KMS-11 (cell line): ENCODE measurements around the gene ISG20L2.

ENCODE experiments used
- H2AFZ ChIP-seq: fragments of 200-600 bp; sonication (generic); 2 replicates; pipeline ENCODE4 v1.6.1; 2016; ENCODE audit warnings: antibody characterized with exemption, mixed run types, low read depth
- H3K27ac ChIP-seq: fragments of 200-600 bp; sonication (generic); 2 replicates; pipeline ENCODE4 v1.6.1; 2016; ENCODE audit warnings: mild to moderate bottlenecking, mixed run types
- H3K27me3 ChIP-seq: fragments of 200-600 bp; sonication (generic); 2 replicates; pipeline ENCODE4 v1.6.1; 2017; ENCODE audit warnings: mild to moderate bottlenecking, low read depth, mixed run types, moderate library complexity; ENCODE audit not compliant: insufficient read depth
- H3K36me3 ChIP-seq: fragments of 200-600 bp; sonication (generic); 2 replicates; pipeline ENCODE4 v1.6.1; 2017; ENCODE audit warnings: mild to moderate bottlenecking, mixed run types; ENCODE audit not compliant: insufficient read depth
- H3K4me1 ChIP-seq: fragments of 200-600 bp; sonication (generic); 2 replicates; pipeline ENCODE4 v1.6.1; 2016; ENCODE audit warnings: mild to moderate bottlenecking, low read depth, mixed run types; ENCODE audit not compliant: poor library complexity, severe bottlenecking
- H3K4me2 ChIP-seq: fragments of 200-600 bp; sonication (generic); 2 replicates; pipeline ENCODE4 v1.7.0; 2016; ENCODE audit warnings: mild to moderate bottlenecking, mixed run types
- H3K4me3 ChIP-seq: fragments of 200-600 bp; sonication (generic); IDR thresholded peaks from 2 replicates; pipeline ENCODE4 v1.6.1; 2017; ENCODE audit warnings: low read depth, low read length, mixed read lengths; ENCODE audit not compliant: insufficient read depth
- H3K79me2 ChIP-seq: fragments of 200-600 bp; sonication (generic); 2 replicates; pipeline ENCODE4 v1.6.1; 2016; ENCODE audit warnings: low read depth, mixed run types; ENCODE audit not compliant: insufficient read depth
- H3K9ac ChIP-seq: fragments of 200-600 bp; sonication (generic); 2 replicates; pipeline ENCODE4 v1.6.1; 2016; ENCODE audit warnings: mild to moderate bottlenecking, mixed run types
- H4K20me1 ChIP-seq: fragments of 200-600 bp; sonication (generic); 2 replicates; pipeline ENCODE4 v1.6.1; 2016; ENCODE audit warnings: mild to moderate bottlenecking, mixed run types; ENCODE audit not compliant: insufficient read depth
- CTCF ChIP-seq: fragments of 200-600 bp; sonication (generic); conservative IDR thresholded peaks from 2 replicates; pipeline ENCODE4 v1.6.1; 2017; ENCODE audit warnings: low read depth, mild to moderate bottlenecking, antibody characterized with exemption, low read length, moderate library complexity, mixed read lengths

The ISG20L2 gene

GRCh38 chr1:156727492-156727891, 1.1 kb downstream of the ISG20L2 start:
- H3K27me3 ChIP-seq, result no peaks in the 10 kb centered on the region
- H3K36me3 ChIP-seq, result peaks cover 19% of the 10 kb centered on the region; the same call in 1 of the 2 replicates
- TF ChIP-seq CTCF, result no peak
- peak overlapping the region; percentile 66 for H3K9ac ChIP-seq
- peaks cover 49% of the 10 kb centered on the region for H3K4me1 ChIP-seq
- H3K79me2 ChIP-seq, result peaks cover 69% of the 10 kb centered on the region
- peak overlapping the region; percentile 55; the same call in 1 of the 2 replicates for H2AFZ ChIP-seq
- peak overlapping the region; percentile 94 for H3K4me3 ChIP-seq
- peaks cover 20% of the 10 kb centered on the region for H4K20me1 ChIP-seq
- peak overlapping the region; percentile 90 for H3K4me2 ChIP-seq
- peak overlapping the region; percentile 39; the same call in 1 of the 2 replicates for H3K27ac ChIP-seq

GRCh38 chr1:156726549-156727226, 1.9 kb downstream of the ISG20L2 start:
- Histone ChIP-seq H3K4me3 (peak overlapping the region; percentile 94), H3K9ac (peak overlapping the region; percentile 66; the same call in 1 of the 2 replicates), H3K4me2 (peak overlapping the region; percentile 90), H2AFZ (no peak overlapping the region), H4K20me1 (peaks cover 20% of the 10 kb centered on the region), H3K36me3 (peaks cover 23% of the 10 kb centered on the region; the same call in 1 of the 2 replicates), H3K79me2 (peaks cover 69% of the 10 kb centered on the region), H3K4me1 (peaks cover 55% of the 10 kb centered on the region), H3K27ac (peak overlapping the region; percentile 39; the same call in 1 of the 2 replicates), H3K27me3 (no peaks in the 10 kb centered on the region)
- TF ChIP-seq CTCF, result peak; percentile 97

GRCh38 chr1:156725683-156726280, 2.8 kb downstream of the ISG20L2 start:
- Histone ChIP-seq H3K79me2 (peaks cover 69% of the 10 kb centered on the region), H3K4me1 (peaks cover 60% of the 10 kb centered on the region), H3K4me2 (peak overlapping the region; percentile 90), H3K9ac (peak overlapping the region; percentile 3; the same call in 1 of the 2 replicates), H3K27ac (no peak overlapping the region; the same call in 1 of the 2 replicates), H3K4me3 (peak overlapping the region; percentile 94), H3K36me3 (peaks cover 32% of the 10 kb centered on the region; the same call in 1 of the 2 replicates), H2AFZ (no peak overlapping the region), H3K27me3 (no peaks in the 10 kb centered on the region), H4K20me1 (peaks cover 20% of the 10 kb centered on the region)
- TF ChIP-seq CTCF, result peak; percentile 99

- Histone ChIP-seq H3K79me2 (peaks cover 40% of the 10 kb centered on the region), H3K27ac (no peak overlapping the region), H3K27me3 (no peaks in the 10 kb centered on the region), H3K9ac (no peak overlapping the region), H3K4me3 (no peak overlapping the region), H4K20me1 (peaks cover 20% of the 10 kb centered on the region), H3K4me2 (no peak overlapping the region), H2AFZ (no peak overlapping the region), H3K4me1 (peaks cover 37% of the 10 kb centered on the region), H3K36me3 (peaks cover 34% of the 10 kb centered on the region; the same call in 1 of the 2 replicates)
- TF ChIP-seq CTCF, result no peak
Observed at GRCh38 chr1:156721535-156721934, 7.0 kb downstream of the ISG20L2 start.
